HG03571 (cell line): ENCODE results near the gene ZAP70.

Source experiments
- ATAC-seq: cut with Tn5 transposase; IDR thresholded peaks from one replicate; pipeline ENCODE4 v1.9.1; 2021; ENCODE audit not compliant: unreplicated experiment

Gene ZAP70

DNA sequence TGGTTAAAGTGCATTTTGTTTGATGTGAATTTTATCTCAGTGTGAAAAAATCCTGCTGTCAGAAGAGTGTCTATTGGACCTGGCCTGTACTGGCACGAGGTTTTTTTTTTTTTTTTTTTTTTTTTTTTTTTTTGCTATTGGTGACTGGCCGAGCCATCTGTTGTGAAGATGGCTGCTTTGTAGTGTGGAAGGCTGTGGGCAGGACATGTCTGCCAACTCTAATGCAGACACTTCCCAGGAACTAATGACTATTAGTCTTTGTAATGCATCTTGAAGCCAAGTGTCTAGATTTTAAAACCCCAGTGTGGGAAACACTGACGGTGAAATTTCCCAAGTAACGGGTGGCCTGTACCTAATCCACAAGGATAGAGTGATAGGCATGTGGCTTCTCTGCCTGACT lies 34.3 kb downstream of the ZAP70 start:
- ATAC-seq = no peak

DNA sequence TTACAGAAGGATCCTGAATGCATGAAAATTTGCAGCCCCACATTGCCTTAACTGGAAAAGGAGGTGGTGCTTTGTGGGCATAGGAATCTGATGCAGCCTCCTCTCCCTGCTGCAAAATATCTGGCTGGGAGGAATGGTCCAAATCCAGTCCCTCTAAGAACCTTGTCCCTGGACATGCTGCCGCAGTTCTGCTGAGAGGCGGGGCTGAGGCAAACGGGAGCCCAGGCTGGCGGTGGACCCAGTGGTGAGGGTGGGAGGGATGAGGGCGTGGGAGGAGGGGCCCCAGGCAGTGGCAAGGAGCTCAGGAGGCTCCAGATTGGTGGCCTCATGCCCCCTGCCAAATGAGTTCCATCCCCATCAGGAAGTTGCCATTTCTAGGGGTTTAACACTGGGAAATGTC lies 36.2 kb downstream of the ZAP70 start:
- ATAC-seq = no peak

DNA sequence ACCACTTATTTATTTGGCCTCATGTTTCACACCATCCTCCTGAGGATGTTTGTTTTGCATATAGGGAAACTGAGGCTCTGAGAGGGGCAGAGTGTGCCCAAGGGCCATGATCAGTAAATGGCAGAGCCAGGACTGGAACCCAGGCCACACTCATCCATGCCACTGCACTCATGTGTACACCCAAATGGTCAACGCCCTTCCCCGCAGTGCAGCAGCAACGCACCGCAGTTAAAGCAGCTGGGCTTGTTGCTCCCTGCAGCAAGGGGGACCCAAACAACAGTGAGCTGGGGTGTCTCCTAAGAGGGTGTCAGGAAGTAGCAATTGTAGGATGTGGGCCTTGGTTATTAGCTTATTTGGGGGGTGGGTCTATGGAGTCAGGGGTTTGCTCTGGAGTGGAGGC lies 36.6 kb downstream of the ZAP70 start:
- ATAC-seq = no peak

DNA sequence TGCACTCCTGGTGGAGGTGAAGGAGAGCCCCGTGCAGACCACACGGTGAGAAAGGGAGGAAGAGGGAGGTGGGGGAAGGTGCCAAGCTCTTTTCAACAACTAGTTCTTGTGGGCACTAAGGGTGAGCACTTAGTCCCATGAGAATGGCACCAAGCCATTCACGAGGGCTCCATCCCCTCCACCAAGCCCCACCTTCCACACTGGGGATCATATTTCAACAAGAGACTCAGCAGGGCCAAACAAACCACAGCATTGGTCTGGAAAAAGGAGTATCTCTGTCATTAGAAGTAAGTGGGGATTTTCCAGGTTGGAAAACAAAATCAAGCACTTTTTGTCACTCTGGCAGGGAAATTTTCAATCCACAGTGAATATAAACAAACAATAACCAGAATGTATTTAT lies 38.4 kb downstream of the ZAP70 start:
- ATAC-seq = no peak

DNA sequence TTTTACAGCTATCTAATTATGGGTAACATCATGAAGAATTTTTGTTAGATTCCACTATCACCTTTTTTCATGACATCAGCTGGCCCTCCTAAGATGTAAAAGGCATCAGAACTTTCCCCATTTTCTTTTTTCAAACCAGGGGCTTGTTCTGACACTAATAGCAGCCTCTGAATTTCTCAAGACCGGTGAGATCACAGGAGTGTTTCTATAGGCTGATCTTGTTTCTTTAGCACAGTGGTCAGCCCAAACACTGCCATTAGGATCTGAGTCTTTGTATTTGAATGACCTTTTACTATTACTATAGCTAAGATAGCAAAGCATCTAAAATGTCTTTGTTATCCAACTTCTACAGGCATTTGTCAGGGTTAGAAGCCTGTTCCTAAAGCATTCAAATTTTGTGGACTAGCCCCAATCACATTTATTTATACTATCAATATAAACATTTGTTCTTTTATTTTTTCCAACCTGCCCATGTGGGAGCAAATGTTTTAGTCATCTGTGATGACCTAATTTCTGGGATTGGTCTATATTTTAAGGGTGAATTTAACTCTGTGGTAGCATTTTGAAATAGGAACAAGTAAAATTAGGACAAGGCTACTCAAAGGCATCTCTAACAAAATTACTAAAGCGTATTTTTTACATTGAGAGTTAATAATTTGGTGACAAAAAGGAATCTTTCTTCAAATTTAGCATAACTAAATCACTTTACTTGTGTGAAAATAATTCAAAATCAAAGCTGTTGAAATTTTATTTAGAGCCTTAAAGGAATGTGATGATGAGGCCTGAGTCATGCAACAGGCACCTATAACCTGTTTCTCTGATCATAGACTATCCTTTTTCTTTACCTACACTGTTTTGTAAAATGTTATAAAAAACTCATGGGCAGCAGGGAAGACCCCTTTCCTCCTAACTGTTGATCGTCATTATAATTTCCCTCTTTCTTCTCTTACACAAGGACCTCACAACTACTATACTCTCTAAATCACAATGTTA lies 39.3 kb downstream of the ZAP70 start:
- no peak for ATAC-seq

DNA sequence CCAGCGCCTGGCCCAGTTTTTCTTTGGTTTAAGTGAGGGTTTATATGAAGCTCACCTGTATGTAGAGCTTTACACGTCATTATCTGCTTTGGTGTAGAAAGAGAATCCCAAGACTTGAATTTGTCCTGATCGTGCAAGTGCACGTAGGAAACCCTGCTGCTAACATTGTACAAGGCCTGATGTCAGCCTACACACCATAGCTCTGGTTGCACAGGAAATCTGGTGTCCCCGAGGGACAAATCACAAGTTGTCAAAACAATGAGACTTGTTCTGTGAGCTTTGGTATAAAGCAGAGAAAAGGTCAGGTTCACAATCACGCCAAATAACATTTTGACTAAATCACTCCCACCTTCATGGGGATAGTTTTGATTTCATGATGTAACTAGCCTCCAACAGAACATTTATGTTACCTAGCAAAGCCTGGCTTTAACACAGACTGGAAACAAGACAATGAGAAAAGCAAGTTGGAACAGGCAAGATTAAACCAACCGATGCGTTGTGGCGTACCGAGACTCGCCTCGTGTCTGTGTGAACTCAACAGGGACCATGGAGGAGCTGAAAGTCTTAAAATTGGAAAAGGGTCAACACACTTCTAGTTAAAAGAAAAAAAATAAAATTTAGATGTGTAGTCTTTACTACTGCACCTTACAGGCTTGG lies 41.4 kb downstream of the ZAP70 start:
- no peak for ATAC-seq

DNA sequence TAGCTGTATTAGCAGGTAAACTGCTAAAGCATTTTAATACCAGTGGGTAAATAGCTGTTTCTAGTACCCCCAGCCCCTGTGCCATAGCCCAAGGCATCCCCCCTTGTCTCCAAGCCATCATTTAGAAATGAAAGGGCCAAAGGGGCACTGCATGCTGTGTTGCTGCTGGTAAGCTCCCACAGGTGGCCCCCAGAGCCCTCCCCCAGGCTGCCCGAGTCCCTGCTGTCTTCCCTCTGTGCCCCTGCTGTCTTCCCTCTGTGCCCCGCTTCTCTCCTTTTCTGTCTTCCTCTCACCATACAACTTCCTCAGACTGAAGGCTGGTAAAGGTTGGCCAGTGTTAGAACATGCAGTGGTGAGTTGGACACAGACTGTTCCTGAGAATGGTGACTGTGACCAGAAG lies 42.1 kb downstream of the ZAP70 start:
- ATAC-seq = no peak

DNA sequence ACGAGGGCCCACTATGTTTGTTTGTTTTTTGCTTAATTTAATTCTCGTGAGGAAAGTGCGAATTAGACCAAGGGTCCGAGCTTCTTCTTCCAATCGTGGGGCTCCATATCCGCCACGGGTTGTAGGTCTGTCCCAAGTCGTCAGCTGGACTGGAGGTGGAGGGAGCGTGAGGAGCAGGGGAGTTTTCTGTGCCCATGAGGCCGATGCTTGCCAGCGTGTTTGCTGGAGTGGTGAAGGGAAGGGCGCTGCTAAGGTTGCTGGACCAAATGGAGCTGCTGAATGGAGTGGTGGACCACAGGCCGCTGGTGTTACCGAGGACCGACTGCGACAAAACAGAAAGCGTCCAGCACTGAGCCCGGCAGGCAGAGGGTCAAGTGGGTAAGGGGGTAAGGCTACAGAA lies 43.7 kb downstream of the ZAP70 start:
- no peak for ATAC-seq

DNA sequence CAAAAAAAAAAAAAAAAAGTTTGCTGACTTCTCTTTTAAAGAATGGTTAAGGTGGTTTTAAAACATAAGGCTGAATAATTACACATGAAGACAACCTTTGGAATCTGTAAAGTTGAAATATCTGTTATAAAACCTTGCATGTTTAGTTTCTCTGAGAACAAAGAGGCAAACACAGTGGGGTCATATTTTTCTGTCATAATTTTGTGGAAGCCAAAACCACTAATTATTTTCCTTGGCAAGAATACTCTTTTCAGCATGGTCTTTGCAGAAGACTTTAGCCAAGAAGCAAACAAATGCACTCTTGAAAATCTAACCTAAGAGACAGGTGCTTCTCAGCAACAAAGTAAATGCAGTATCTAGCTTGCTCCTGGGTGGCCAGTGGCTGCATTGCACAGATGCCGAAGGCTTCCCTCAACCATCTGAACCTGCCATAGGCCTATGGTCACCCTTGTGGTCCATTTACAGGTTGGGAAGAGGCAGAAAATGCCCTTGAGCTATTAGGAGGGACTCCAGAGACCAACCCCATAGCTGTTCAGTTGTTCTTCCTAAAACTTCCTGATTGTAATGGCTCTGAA lies 44.8 kb downstream of the ZAP70 start:
- ATAC-seq = no peak

DNA sequence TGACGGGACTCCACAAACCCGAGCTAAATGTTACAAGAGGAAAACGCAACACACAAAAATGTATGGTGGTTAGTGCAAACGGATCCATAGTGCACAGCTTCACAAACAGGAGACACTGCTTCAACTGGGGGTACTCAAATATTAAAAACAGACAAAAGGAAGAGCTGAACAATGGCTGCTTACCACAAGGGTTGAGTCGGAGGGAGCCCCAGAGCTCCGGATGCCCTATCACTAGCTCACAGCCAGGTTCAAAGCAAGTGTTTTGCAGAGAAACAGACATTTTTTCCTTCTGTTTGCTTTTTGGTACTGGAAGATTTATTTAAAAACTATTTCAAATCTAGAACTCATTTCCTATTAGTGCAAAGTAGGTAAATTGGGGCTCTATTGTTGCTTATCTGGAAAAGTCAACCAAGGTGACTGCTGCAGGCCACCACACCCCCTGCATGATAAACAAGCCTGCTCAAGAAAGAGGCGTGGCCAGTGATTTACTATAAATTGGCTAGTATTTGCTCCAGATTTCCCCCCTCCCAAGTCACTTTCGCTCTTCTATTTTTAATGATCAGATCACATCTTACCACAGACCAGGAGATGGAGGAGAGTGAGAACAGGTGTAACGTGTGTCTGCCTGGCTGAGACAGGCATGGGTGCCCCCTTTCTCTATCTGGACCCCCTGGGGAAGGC lies 46.5 kb downstream of the ZAP70 start:
- no peak for ATAC-seq

DNA sequence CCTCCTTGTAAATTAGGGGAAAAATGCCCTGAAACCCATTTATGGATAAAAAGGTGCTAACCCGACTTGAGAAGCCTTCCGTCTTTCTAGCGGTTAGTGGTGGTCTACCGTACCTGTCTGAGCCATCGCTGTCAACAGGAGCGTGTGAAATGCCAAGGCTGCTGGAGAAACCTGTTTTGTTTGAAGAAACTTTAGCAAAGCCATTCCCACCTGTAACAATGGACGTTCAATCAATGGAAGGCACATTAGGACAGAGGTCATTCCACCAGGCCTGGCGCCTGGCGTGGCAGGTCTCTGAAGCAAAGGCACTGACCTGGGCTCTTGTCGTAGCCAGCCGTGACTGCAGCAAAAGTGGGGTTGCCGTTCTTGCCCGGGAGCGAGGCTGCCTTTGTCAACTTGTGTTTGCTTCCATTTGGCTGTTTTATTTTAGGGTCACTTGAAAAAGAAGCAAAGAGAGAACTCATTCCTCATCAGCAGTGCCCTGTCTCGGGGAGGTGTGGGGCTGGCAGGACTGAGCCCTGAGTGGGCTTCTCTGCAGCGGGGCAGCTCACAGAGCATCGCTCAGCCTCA lies 47.2 kb downstream of the ZAP70 start:
- ATAC-seq = no peak

DNA sequence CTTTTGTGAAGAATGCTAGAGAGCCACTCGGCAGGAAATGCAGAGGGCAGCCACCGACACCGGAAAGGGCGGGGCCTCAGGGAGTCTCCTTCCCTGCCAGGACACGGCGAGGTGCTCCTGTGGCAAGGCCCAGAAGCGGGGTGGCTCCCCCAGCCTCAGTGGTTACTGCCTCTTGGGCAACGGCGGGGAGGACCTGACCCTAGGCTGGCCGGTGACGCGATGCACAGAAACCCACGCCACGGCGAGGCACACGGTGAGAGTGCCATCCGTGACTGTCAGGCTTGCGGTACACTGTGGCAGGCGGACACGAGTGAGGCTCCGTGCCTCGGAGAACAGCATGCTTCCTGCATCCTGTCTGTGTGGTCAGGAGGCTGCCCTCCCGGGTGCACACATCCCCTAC lies 47.8 kb downstream of the ZAP70 start:
- no peak for ATAC-seq

DNA sequence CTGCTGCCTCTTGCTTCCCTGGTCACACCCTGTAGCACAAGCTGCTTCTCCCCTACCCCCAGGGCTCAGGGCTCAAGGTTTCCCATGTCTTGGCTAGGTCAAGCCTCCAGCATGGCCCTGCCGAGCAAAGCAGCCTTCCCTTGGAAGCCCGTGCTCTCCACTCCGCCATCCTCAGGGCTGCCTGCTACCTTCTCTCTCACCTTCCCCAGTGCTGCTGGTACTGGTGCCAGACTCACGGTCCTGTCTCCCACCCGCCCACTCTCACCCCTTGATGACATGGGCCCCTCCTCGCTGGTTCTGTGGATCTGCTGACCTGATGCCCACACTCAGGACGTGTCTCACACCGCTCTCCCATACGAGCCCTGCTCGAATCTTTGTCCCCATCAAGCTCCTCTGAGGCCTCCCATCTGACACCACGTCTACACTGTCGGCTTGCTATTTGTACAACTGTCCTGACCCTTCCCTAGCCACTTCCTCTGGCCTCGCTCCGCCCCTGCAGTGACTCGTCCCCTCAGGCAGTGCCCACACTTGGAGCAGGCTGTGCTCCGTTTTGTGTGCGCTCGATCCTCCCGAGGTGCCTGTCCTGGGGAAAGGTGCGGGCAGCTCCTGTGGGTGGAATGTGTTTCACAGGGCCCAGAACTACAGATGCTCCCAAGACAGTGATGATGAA lies 49.9 kb downstream of the ZAP70 start:
- no peak for ATAC-seq

DNA sequence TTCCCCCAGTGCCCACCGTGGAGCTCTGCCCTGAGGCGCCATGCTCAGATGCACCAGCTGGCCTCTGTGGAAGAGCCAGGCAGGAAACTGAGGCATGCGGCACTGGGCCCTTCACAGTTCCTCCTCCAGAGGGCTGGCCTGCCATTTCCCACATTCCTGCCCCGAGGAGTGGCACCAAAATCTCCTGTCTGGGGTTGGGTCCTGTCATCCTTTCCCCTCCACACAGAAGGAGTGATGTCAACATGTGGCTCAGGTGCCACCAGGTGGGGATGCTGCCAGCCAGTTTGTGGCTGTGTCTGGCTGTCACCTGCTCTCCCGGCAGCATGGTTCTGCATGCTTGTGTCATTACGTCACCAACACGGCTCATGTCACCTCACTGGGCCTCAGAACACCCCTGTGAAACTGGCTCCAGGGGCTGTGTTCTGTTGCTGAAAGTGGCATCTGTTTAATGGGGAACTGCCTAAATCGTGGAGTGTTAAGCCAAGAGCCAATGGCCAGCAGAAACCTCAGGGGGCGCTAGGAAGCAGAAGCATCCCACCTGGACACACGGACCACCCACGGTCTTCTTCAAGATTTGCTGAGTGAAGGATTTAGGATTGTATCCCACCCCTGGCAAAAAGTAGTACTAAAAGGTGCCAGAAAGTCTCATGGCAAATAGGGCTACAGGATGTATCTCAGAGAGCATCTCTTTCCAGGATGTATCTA lies 51.3 kb downstream of the ZAP70 start:
- no peak for ATAC-seq

DNA sequence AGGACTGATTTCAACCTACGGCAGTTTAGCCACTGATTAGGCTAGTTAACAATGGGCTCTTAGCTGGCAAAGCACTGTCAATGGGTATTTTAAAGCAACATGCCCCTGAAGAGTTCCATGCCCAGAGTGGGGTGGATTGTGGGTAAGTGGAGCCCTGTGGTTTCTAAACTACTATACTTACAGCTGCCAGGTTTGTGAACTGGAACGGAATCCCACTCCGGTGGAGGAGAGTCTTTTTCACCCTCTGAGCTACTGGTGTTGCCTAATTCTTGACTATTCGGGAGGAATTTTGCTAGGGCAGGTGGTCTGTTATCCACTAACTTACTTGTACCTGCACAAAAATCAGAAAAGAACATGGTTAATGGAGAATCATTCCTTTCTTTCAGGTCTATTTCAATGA lies 52.6 kb downstream of the ZAP70 start:
- ATAC-seq = no peak

DNA sequence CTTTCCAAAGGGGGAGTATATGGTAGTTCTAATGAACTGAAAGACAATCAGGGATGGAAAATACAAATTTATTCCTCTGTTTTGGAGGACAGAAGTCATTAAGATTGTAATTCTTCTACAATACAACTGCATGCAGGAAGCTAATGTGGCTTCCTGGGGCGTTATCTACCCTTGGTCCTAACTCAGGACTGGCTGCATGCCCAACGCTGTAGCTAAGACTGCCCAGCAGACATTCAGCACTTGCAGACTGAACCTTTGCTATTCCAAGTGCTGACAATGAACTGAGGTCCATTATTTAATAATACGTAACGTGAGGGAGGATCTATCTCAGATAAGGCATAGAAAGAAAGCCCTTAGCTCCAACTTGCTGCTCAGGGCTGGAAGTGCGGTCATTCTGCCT lies 53.2 kb downstream of the ZAP70 start:
- ATAC-seq = no peak

DNA sequence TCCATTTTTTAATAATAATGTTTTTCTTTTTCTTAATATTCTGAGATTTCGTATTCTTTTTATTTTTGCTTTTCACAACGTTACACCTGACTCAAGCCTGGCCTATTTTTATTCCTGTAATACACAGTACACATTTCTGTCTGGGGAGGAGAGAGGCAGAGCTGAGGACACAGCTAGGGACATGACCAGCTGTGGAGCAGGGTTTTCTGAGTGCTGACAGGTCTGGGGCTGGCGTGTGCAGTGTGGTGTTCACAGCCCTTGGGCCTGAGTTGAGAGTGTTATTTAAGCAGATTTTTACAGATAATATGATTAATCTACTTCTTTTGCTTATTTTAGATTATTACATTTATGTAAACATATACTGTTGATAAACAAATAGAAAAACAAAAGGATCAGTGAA lies 55.9 kb downstream of the ZAP70 start:
- no peak for ATAC-seq

DNA sequence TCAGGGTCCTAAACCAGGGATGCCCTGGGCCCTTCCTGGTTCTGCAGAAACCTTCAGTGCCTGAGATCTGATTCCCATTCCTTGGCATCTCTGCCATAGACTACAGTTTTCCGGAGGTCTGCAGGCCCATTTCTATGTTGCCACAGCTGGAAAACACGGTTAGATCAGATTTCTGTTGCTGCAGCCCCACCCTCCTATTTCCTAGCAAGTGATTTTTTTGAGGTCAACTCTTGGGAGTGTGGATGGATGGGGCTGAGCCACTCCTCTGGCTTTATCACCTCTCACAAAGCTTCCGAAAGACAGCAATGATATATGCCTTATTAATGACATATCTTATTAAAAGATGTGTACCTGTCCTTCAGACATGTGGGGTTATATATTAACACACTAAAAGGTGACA lies 56.3 kb downstream of the ZAP70 start:
- ATAC-seq = no peak

DNA sequence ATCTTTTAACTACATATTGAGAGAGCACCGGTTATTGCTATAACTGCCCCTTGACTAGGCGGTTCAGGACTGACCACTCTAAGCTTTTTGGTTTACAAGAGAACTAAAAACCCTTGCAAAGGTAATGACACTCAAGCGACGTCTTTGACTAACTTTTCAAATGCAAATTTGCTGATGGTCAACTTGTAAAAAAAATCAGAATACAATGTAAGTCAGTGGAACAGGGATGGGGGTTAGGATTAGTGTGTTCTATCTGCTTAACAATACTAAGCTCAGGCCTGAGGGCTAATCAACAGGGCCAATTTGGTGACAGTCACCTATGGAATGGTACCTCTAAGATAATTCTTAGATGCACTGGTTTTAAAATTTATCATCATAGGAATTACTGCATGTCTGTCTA lies 57.1 kb downstream of the ZAP70 start:
- no peak for ATAC-seq

DNA sequence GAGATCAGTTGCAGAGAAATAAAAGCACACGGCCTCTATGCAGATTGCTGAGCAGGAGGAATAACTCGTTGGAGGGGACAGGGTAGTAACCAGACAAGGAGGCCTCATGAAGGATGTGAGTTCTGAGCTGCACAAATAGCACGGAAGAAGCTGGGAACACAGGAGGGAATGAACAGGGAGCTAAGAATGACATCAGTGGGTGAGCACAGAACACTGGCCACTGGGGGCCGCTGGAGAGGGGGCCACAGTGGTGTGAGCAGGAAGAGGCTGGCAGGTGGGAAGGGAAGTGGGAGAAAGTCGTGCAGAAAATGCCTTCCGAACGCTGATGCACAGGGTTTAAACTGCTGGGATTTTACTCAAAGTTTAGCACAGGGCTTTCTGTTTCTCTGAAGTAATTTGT lies 61.0 kb downstream of the ZAP70 start:
- ATAC-seq = no peak
